Neural cell (in vitro differentiated cells): Measurements from ENCODE around the gene SH3RF1. TPM values are rescaled to one million over a fixed set of nuclear protein-coding genes. Genes with fewer than 3 reads are reported as not detected.
"Not testable (repeated sequence)": the region's sequence is repeated elsewhere in the genome, so short reads cannot be mapped to it uniquely, and the experiment has no call there.

Source experiments
- H2AFZ ChIP-seq: fragments of 200-600, 300-800 bp; sonication (generic), shearing (Covaris generic); 2 replicates; pipeline ENCODE4 v1.6.0; 2014; ENCODE audit warnings: low read depth, mild to moderate bottlenecking, antibody characterized with exemption, low read length, moderate library complexity
- H3F3A ChIP-seq: fragments of 200-600 bp; shearing (Covaris generic); 2 replicates; pipeline ENCODE4 v1.6.1; 2016; ENCODE audit warnings: mild to moderate bottlenecking, moderate library complexity, mixed read lengths, antibody characterized with exemption, low read length; ENCODE audit not compliant: insufficient read depth, poor library complexity, severe bottlenecking
- H3K27ac ChIP-seq: fragments of 200-600, 300-800 bp; sonication (generic), shearing (Covaris generic); 2 replicates; pipeline ENCODE4 v1.5.1; 2014; ENCODE audit warnings: mild to moderate bottlenecking, low read length, moderate library complexity
- H3K27me3 ChIP-seq: fragments of 300-800, 200-600 bp; sonication (generic), shearing (Covaris generic); 2 replicates; pipeline ENCODE4 v1.6.0; 2014; ENCODE audit warnings: mild to moderate bottlenecking, low read depth, low read length, moderate library complexity; ENCODE audit not compliant: insufficient read depth
- H3K36me3 ChIP-seq: fragments of 300-800, 200-600 bp; sonication (generic), shearing (Covaris generic); 2 replicates; pipeline ENCODE4 v1.5.1; 2014; ENCODE audit warnings: mild to moderate bottlenecking, antibody characterized with exemption, low read length, moderate library complexity; ENCODE audit not compliant: insufficient read depth
- H3K4me2 ChIP-seq: fragments of 300-800, 200-600 bp; sonication (generic), shearing (Covaris generic); 2 replicates; pipeline ENCODE4 v1.6.0; 2014; ENCODE audit warnings: mild to moderate bottlenecking, low read length
- H3K4me3 ChIP-seq: fragments of 300-800, 200-600 bp; sonication (generic), shearing (Covaris generic); 2 replicates; pipeline ENCODE4 v1.5.1; 2014; ENCODE audit warnings: mild to moderate bottlenecking, low read length, moderate library complexity
- H3K79me2 ChIP-seq: fragments of 200-600 bp; shearing (Covaris generic); replicated peaks from 2 replicates; pipeline ENCODE4 v1.6.0; 2014; ENCODE audit warnings: mild to moderate bottlenecking, low read length, moderate library complexity; ENCODE audit not compliant: insufficient read depth
- H3K9ac ChIP-seq: fragments of 300-800, 200-600 bp; sonication (generic), shearing (Covaris generic); 2 replicates; pipeline ENCODE4 v1.6.1; 2016; ENCODE audit warnings: mild to moderate bottlenecking, low read length, mixed read lengths
- H3K9me2 ChIP-seq: fragments of 200-600 bp; shearing (Covaris generic); 2 replicates; pipeline ENCODE4 v1.6.1; 2016; ENCODE audit warnings: mild to moderate bottlenecking, low read length, mixed read lengths; ENCODE audit not compliant: insufficient read depth
- H3K9me3 ChIP-seq: fragments of 200-600, 300-800 bp; sonication (generic), shearing (Covaris generic); 2 replicates; pipeline ENCODE4 v1.6.1; 2016; ENCODE audit warnings: mild to moderate bottlenecking, mixed run types, low read length, moderate library complexity, mixed read lengths
- H4K20me1 ChIP-seq: fragments of 200-600 bp; shearing (Covaris generic); 2 replicates; pipeline ENCODE4 v1.6.1; 2016; ENCODE audit warnings: mild to moderate bottlenecking, mixed run types; ENCODE audit not compliant: insufficient read depth
- EP300 ChIP-seq: fragments of 450-650 bp; conservative IDR thresholded peaks from 2 replicates; pipeline ENCODE4 v1.6.1; 2014; ENCODE audit warnings: antibody characterized with exemption, mild to moderate bottlenecking, moderate library complexity; ENCODE audit not compliant: poor library complexity, severe bottlenecking
- EZH2 ChIP-seq: fragments of 200-600, 300-800 bp; shearing (Covaris generic), sonication (generic); IDR thresholded peaks from 2 replicates; pipeline ENCODE4 v1.6.1; 2014; ENCODE audit warnings: antibody characterized with exemption, low read length, borderline replicate concordance, mild to moderate bottlenecking; ENCODE audit not compliant: insufficient read depth, poor library complexity, severe bottlenecking
- MXI1 ChIP-seq: fragments of 450-650 bp; conservative IDR thresholded peaks from 2 replicates; pipeline ENCODE4 v1.6.1; 2014; ENCODE audit warnings: antibody characterized with exemption, mild to moderate bottlenecking; ENCODE audit not compliant: poor library complexity, severe bottlenecking
- POLR2AphosphoS5 ChIP-seq: IDR thresholded peaks from 2 replicates; pipeline ENCODE4 v1.6.1; 2012
- RAD21 ChIP-seq: fragments of 450-650 bp; conservative IDR thresholded peaks from 2 replicates; pipeline ENCODE4 v1.6.1; 2014; ENCODE audit warnings: antibody characterized with exemption, mild to moderate bottlenecking, moderate library complexity
- SMC3 ChIP-seq: fragments of 450-650 bp; conservative IDR thresholded peaks from 2 replicates; pipeline ENCODE4 v1.6.1; 2014; ENCODE audit warnings: antibody characterized with exemption, mild to moderate bottlenecking, moderate library complexity; ENCODE audit not compliant: poor library complexity
- TAF1 ChIP-seq: IDR thresholded peaks from 2 replicates; pipeline ENCODE4 v1.6.1; 2012; ENCODE audit warnings: low read depth
- polyA plus RNA-seq: library from polyadenylated mRNA; depleted of rRNA; stranded (reverse); fragments of >200 nt; gene quantifications from 2 replicates; pipeline ENCODE4 v1.2.3, GENCODE V29; 2014
- TF ChIP-seq, protein P1 (sequence below): fragments of 450-650 bp; IDR thresholded peaks from 2 replicates; pipeline ENCODE4 v1.5.1; 2014; ENCODE audit warnings: antibody characterized with exemption, mild to moderate bottlenecking, moderate library complexity; ENCODE audit not compliant: poor library complexity, severe bottlenecking
- TF ChIP-seq, protein P2 (sequence below): IDR thresholded peaks from 2 replicates; pipeline ENCODE4 v1.6.1; 2012; ENCODE audit warnings: borderline replicate concordance

The SH3RF1 gene
- polyA plus RNA-seq, 1 donor from 2014 or later, result 3.1 TPM

DNA sequence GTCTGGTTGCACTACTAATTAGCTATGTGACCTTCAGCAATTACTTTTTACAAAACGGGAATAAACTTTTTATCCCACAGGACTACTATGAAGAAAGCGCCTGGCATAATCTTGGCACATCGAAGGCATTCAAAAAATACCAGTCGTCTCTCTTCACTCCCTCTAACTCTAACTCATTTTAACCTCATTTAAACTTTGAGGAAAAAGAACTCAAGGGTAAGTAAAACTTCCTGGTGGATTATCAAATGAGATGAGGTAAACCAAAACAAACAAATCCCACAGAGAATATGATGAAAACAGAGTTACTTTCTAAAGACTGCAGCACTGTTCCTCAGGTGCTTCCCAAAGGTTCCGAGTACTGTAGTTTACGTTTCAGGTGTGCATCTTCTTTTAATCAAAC is 66.9 kb downstream of the SH3RF1 start:
- Histone ChIP-seq H3K27me3 (no peaks in the 10 kb centered on the region), H3K4me3 (no peak overlapping the region), H3K27ac (no peak overlapping the region), H2AFZ (no peak overlapping the region), H3K9me3 (no peaks in the 10 kb centered on the region), H3K9ac (no peak overlapping the region), H4K20me1 (no peaks in the 10 kb centered on the region), H3F3A (no peaks in the 10 kb centered on the region), H3K4me2 (no peak overlapping the region), H3K79me2 (peaks cover 12% of the 10 kb centered on the region), H3K9me2 (no peaks in the 10 kb centered on the region), H3K36me3 (no peaks in the 10 kb centered on the region)
- TF ChIP-seq RAD21 (no peak), EZH2 (no peak), SMC3 (no peak), EP300 (no peak), MXI1 (no peak), TAF1 (no peak), POLR2AphosphoS5 (no peak)
- TF ChIP-seq, protein P1, sequence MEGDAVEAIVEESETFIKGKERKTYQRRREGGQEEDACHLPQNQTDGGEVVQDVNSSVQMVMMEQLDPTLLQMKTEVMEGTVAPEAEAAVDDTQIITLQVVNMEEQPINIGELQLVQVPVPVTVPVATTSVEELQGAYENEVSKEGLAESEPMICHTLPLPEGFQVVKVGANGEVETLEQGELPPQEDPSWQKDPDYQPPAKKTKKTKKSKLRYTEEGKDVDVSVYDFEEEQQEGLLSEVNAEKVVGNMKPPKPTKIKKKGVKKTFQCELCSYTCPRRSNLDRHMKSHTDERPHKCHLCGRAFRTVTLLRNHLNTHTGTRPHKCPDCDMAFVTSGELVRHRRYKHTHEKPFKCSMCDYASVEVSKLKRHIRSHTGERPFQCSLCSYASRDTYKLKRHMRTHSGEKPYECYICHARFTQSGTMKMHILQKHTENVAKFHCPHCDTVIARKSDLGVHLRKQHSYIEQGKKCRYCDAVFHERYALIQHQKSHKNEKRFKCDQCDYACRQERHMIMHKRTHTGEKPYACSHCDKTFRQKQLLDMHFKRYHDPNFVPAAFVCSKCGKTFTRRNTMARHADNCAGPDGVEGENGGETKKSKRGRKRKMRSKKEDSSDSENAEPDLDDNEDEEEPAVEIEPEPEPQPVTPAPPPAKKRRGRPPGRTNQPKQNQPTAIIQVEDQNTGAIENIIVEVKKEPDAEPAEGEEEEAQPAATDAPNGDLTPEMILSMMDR, result no peak
- TF ChIP-seq, protein P2, sequence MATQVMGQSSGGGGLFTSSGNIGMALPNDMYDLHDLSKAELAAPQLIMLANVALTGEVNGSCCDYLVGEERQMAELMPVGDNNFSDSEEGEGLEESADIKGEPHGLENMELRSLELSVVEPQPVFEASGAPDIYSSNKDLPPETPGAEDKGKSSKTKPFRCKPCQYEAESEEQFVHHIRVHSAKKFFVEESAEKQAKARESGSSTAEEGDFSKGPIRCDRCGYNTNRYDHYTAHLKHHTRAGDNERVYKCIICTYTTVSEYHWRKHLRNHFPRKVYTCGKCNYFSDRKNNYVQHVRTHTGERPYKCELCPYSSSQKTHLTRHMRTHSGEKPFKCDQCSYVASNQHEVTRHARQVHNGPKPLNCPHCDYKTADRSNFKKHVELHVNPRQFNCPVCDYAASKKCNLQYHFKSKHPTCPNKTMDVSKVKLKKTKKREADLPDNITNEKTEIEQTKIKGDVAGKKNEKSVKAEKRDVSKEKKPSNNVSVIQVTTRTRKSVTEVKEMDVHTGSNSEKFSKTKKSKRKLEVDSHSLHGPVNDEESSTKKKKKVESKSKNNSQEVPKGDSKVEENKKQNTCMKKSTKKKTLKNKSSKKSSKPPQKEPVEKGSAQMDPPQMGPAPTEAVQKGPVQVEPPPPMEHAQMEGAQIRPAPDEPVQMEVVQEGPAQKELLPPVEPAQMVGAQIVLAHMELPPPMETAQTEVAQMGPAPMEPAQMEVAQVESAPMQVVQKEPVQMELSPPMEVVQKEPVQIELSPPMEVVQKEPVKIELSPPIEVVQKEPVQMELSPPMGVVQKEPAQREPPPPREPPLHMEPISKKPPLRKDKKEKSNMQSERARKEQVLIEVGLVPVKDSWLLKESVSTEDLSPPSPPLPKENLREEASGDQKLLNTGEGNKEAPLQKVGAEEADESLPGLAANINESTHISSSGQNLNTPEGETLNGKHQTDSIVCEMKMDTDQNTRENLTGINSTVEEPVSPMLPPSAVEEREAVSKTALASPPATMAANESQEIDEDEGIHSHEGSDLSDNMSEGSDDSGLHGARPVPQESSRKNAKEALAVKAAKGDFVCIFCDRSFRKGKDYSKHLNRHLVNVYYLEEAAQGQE, result no peak

DNA sequence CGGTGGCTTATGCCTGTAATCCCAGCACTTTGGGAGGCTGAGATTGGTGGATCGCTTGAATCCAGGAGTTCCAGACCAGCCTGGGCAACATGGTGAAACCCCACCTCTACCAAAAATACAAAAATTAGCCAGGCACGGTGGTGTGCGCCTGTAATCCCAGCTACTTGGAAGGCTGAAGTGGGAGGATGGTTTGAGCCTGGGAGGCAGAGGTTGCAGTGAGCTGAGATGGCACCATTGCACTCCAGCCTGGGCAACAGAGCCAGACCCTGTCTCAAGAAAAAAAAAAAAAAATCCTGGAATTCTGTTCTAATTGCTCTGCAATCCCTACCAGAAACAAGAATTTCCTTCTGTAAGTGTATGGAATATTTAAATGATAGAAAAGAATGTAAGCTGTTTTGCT is 67.5 kb downstream of the SH3RF1 start:
- H3K9me3 ChIP-seq, H3K9me2 ChIP-seq, H3K36me3 ChIP-seq, H2AFZ ChIP-seq, H3K9ac ChIP-seq, H3K4me2 ChIP-seq, H3K27me3 ChIP-seq, H3F3A ChIP-seq, H3K27ac ChIP-seq, H3K4me3 ChIP-seq, H4K20me1 ChIP-seq: not testable (repeated sequence)
- peaks cover 16% of the 10 kb centered on the region for H3K79me2 ChIP-seq

DNA sequence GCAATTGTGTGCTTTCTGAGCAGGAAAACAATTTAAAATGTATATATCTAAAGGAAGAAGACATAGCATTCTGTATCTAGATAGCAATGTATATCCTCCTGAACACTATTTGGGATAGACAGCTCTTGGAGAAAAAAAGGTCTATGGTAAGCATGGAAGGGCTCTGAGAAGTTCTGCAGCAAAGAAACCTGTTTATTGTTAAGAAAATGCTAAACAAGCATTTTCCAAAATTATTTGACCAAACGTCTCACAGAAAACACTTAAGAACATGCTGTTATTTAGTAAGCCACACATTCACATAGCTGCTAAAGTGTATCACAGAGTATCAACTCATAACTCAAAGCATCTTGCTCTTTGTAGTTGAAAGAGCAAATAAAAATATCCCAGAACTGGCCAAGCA is 67.9 kb downstream of the SH3RF1 start:
- Histone ChIP-seq H3K9ac (no peak overlapping the region), H3K9me3 (no peaks in the 10 kb centered on the region), H3F3A (no peaks in the 10 kb centered on the region), H3K4me2 (no peak overlapping the region), H3K79me2 (peaks cover 16% of the 10 kb centered on the region), H2AFZ (no peak overlapping the region), H3K9me2 (no peaks in the 10 kb centered on the region), H3K4me3 (no peak overlapping the region), H3K27me3 (no peaks in the 10 kb centered on the region), H4K20me1 (no peaks in the 10 kb centered on the region), H3K36me3 (no peaks in the 10 kb centered on the region), H3K27ac (no peak overlapping the region)
- TF ChIP-seq MXI1 (no peak), TAF1 (no peak), POLR2AphosphoS5 (no peak), SMC3 (no peak), EZH2 (no peak), RAD21 (no peak), EP300 (no peak)
- TF ChIP-seq, protein P2, result no peak
- TF ChIP-seq, protein P1, result no peak
